ENCODE data around the gene CEBPZOS. TPM values are rescaled to one million over a fixed set of nuclear protein-coding genes. Genes with fewer than 3 reads are reported as not detected.
A peak's percentile ranks its signal among the peaks of the same experiment; 100 is the strongest.
"Not testable (repeated sequence)": the region's sequence is repeated elsewhere in the genome, so short reads cannot be mapped to it uniquely, and the experiment has no call there.

CEBPZOS gene
- total and polyA plus RNA-seq, 7 experiments from 2014 or later = 26.9 to 58.8 (median 40.7) TPM

DNA sequence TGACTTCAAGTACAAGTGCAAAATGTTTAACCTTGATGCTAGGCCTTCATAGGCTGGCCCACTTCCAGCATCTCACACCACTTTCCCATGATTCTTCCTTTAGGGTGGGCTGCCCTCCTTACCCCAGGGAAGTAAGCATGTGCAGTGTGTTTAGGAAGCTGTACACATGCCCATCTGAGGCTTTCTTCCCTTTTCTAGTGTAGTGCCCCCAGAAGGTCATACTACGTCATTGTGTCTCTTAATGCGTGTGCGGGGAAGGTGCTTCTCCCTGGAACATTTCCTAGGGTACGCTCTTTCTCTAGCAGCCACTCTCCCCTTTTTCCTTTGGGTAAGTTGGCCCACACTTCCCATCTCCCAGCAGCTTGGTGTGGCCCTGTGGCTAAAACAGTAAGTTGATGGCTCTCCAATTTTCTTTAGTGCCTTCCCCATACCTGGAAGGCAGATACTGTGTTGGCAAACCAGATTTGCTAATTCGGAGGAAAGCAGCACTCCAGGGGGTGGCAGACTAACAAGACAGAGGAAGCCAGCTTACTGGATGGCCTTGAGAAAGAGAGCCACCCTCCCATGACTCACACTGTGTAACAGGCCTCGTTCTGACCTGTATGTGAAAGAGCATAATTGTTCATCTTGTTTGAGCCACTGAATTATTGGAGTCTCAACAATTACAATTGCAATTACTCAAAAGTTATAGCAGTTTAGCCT lies 6.7 kb upstream of the CEBPZOS start:
- no peak overlapping the region for H3K27ac Mint-ChIP-seq

GRCh38 chr2:37190290-37190689 lies 6.0 kb upstream of the CEBPZOS start:
- Mint-ChIP-seq H3K36me3 (peaks cover 0 to 2% (median 0%) of the 10 kb centered on the region in 5 donors), H3K27ac (peak overlapping the region in 1 of 9 donors; percentile 1), H3K27me3 (peaks cover 0 to 22% (median 5%) of the 10 kb centered on the region in 5 donors), H3K9me3 (no peaks in the 10 kb centered on the region), H3K4me3 (no peak overlapping the region), H3K4me1 (peaks cover 0 to 2% (median 0%) of the 10 kb centered on the region in 7 donors)
- H3K27ac ChIP-seq (ENCODE audit: low read depth, low read length) = no peak overlapping the region
- ChIA-PET POLR2A (no interaction called here), CTCF (interaction anchor here (0.8 to 1.1 kb wide), 2 partner anchors 13 to 23 kb away, joined by 3 read pairs; no protein-coding TSS in a partner anchor)
- H3K36me3 ChIP-seq (ENCODE audit: control insufficient read depth in 2 of 3, insufficient read depth in 3 of 3, low read length in 3 of 3) = no peaks in the 10 kb centered on the region
- intact Hi-C loops (cut with micrococcal nuclease) = no loop called here
- H3K9me3 ChIP-seq (ENCODE audit: control insufficient read depth in 2 of 3, low read length in 3 of 3) = no peaks in the 10 kb centered on the region
- ATAC-seq (no peak), DNase-seq (no peak)
- H3K27me3 ChIP-seq (ENCODE audit: control insufficient read depth in 2 of 2, insufficient read depth in 2 of 2, low read length in 2 of 2) = no peaks in the 10 kb centered on the region
- no peak overlapping the region for H3K4me3 ChIP-seq (ENCODE audit: low read length)
- H3K4me1 ChIP-seq (ENCODE audit: control insufficient read depth in 2 of 2, insufficient read depth in 2 of 2, low read length in 2 of 2) = no peaks in the 10 kb centered on the region

More for the DNA sequence above, 6.7 kb upstream of the CEBPZOS start:
- intact Hi-C loops (cut with micrococcal nuclease) = no loop called here
- no peaks in the 10 kb centered on the region for H3K4me1 ChIP-seq (ENCODE audit: control insufficient read depth in 2 of 2, insufficient read depth in 2 of 2, low read length in 2 of 2)
- no peaks in the 10 kb centered on the region for H3K36me3 Mint-ChIP-seq
- H3K27me3 ChIP-seq (ENCODE audit: control insufficient read depth in 2 of 2, insufficient read depth in 2 of 2, low read length in 2 of 2) = no peaks in the 10 kb centered on the region
- peak; percentile 80 for ATAC-seq
- H3K27ac ChIP-seq (ENCODE audit: low read depth, low read length) = no peak overlapping the region
- peaks cover 0 to 25% (median 5%) of the 10 kb centered on the region in 5 donors for H3K27me3 Mint-ChIP-seq
- H3K4me3 ChIP-seq (ENCODE audit: low read length) = no peak overlapping the region
- H3K9me3 Mint-ChIP-seq = no peaks in the 10 kb centered on the region
- no peak for DNase-seq
- ChIA-PET CTCF (interaction anchor here (0.6 to 1.1 kb wide), 2 partner anchors 22 to 99 kb away, joined by 3 read pairs; no protein-coding TSS in a partner anchor), POLR2A (interaction anchor here (1.0 kb wide), 1 partner anchor 42 kb away, joined by 3 read pairs; the partner anchor contains the start of genes CEBPZ and NDUFAF7)
- no peaks in the 10 kb centered on the region for H3K36me3 ChIP-seq (ENCODE audit: control insufficient read depth in 2 of 3, insufficient read depth in 3 of 3, low read length in 3 of 3)
- H3K9me3 ChIP-seq (ENCODE audit: control insufficient read depth in 2 of 3, low read length in 3 of 3) = no peaks in the 10 kb centered on the region
- no peak overlapping the region for H3K4me3 Mint-ChIP-seq
- peaks cover 0 to 2% (median 0%) of the 10 kb centered on the region in 7 donors for H3K4me1 Mint-ChIP-seq

DNA sequence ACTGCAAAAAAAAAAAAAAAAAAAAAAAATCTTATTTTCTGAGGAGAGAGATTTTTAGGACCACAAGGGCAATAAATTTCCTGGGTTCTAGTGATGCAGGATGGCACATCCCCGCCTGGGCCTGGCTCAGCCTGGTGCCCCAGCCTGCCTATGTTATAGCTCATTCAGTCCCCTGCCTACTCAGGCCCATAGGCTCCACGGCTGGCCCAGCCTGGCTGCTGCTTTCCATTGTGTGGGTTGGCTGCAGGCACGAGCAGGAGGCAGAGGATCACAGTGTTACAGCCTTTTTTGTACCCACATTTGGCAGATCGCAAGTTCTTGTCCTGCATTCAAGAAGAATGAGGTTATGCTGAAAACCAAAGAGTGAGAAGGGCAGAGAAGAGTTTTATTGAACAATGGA lies 5.0 kb upstream of the CEBPZOS start:
- ChIA-PET CTCF (interaction anchor here (0.8 kb wide), 1 partner anchor 12 kb away, joined by 3 read pairs; no protein-coding TSS in a partner anchor), POLR2A (no interaction called here)
- no peaks in the 10 kb centered on the region for H3K27me3 ChIP-seq (ENCODE audit: control insufficient read depth in 2 of 2, insufficient read depth in 2 of 2, low read length in 2 of 2)
- intact Hi-C loops (cut with micrococcal nuclease) = no loop called here
- no peak overlapping the region for H3K27ac ChIP-seq (ENCODE audit: low read depth, low read length)
- Mint-ChIP-seq H3K4me3 (no peak overlapping the region), H3K9me3 (peaks cover 0 to 2% (median 0%) of the 10 kb centered on the region in 11 donors), H3K36me3 (peaks cover 0 to 3% (median 1%) of the 10 kb centered on the region in 5 donors), H3K4me1 (peaks cover 0 to 3% (median 2%) of the 10 kb centered on the region in 7 donors), H3K27ac (no peak overlapping the region), H3K27me3 (peaks cover 0 to 18% (median 5%) of the 10 kb centered on the region in 5 donors)
- DNase-seq (no peak), ATAC-seq (no peak)
- H3K36me3 ChIP-seq (ENCODE audit: control insufficient read depth in 2 of 3, insufficient read depth in 3 of 3, low read length in 3 of 3) = no peaks in the 10 kb centered on the region
- H3K4me3 ChIP-seq (ENCODE audit: low read length) = no peak overlapping the region
- H3K4me1 ChIP-seq (ENCODE audit: control insufficient read depth in 2 of 2, insufficient read depth in 2 of 2, low read length in 2 of 2) = no peaks in the 10 kb centered on the region
- H3K9me3 ChIP-seq (ENCODE audit: control insufficient read depth in 2 of 3, low read length in 3 of 3) = no peaks in the 10 kb centered on the region

DNA sequence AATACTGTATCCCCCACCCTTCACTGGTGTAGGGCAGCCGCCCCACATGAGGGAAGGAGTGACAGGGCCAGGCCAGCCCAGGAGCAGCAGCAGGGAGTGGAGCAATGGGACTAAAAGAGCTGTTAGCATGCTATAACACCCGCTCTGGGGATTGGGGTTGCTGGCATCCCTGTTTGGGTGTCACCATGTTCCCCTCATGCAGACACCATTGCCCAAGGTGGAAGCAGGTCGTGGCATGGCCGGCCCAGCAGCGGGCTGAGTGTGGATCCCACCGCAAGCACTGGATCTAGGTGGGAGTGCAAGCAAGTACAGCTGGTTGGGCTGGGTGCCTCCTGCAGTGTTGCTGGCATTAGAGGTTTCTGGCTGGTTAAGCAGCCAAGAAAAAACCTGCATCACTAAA lies 4.5 kb upstream of the CEBPZOS start:
- no peaks in the 10 kb centered on the region for H3K9me3 ChIP-seq (ENCODE audit: control insufficient read depth in 2 of 3, low read length in 3 of 3)
- H3K36me3 Mint-ChIP-seq = peaks cover 0 to 5% (median 3%) of the 10 kb centered on the region in 5 donors
- DNase-seq = no peak
- no peak overlapping the region for H3K27ac Mint-ChIP-seq
- peaks cover 0 to 14% (median 5%) of the 10 kb centered on the region in 5 donors for H3K27me3 Mint-ChIP-seq
- H3K27me3 ChIP-seq (ENCODE audit: control insufficient read depth in 2 of 2, insufficient read depth in 2 of 2, low read length in 2 of 2) = no peaks in the 10 kb centered on the region
- H3K36me3 ChIP-seq (ENCODE audit: control insufficient read depth in 2 of 3, insufficient read depth in 3 of 3, low read length in 3 of 3) = peaks cover 0 to 4% (median 0%) of the 10 kb centered on the region in 3 experiments
- H3K9me3 Mint-ChIP-seq = peaks cover 0 to 4% (median 0%) of the 10 kb centered on the region in 11 donors
- H3K4me1 ChIP-seq (ENCODE audit: control insufficient read depth in 2 of 2, insufficient read depth in 2 of 2, low read length in 2 of 2) = no peaks in the 10 kb centered on the region
- no peak overlapping the region for H3K4me3 ChIP-seq (ENCODE audit: low read length)
- ChIA-PET POLR2A (no interaction called here), CTCF (no interaction called here)
- intact Hi-C loops (cut with micrococcal nuclease) = no loop called here
- peaks cover 0 to 6% (median 4%) of the 10 kb centered on the region in 7 donors for H3K4me1 Mint-ChIP-seq
- no peak for ATAC-seq
- no peak overlapping the region for H3K27ac ChIP-seq (ENCODE audit: low read depth, low read length)
- H3K4me3 Mint-ChIP-seq = no peak overlapping the region

DNA sequence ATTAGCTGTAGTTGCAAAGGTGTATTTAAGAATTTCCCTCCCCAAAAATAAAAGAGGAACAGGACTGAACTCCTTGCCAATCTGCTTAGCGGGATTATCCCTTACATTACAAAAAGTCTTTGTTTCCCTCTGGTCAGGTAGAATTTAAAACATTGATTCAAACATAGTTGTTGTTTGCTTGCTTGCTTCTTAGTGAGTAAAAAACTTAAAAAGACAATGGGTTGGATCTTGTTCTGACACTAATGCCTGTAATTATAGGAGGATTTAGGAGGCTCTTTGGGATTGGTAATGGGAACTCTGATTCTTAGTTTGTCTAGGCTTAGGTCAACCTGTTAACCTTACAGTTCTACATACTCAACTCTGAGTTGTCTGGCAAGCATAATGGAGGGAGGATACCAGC lies 3.7 kb upstream of the CEBPZOS start:
- H3K27me3 ChIP-seq (ENCODE audit: control insufficient read depth in 2 of 2, insufficient read depth in 2 of 2, low read length in 2 of 2) = no peaks in the 10 kb centered on the region
- Mint-ChIP-seq H3K4me3 (no peak overlapping the region), H3K9me3 (peaks cover 0 to 4% (median 0%) of the 10 kb centered on the region in 11 donors), H3K27me3 (peaks cover 0 to 10% (median 5%) of the 10 kb centered on the region in 5 donors), H3K36me3 (peaks cover 0 to 5% (median 3%) of the 10 kb centered on the region in 5 donors), H3K27ac (no peak overlapping the region), H3K4me1 (peaks cover 5 to 14% (median 10%) of the 10 kb centered on the region in 7 donors)
- intact Hi-C loops (cut with micrococcal nuclease) = no loop called here
- H3K4me1 ChIP-seq (ENCODE audit: control insufficient read depth in 2 of 2, insufficient read depth in 2 of 2, low read length in 2 of 2) = peaks cover 5 to 6% of the 10 kb centered on the region in 2 donors
- ATAC-seq (no peak), DNase-seq (no peak)
- H3K36me3 ChIP-seq (ENCODE audit: control insufficient read depth in 2 of 3, insufficient read depth in 3 of 3, low read length in 3 of 3) = peaks cover 0 to 5% (median 0%) of the 10 kb centered on the region in 3 experiments
- POLR2A ChIA-PET = no interaction called here
- H3K4me3 ChIP-seq (ENCODE audit: low read length) = no peak overlapping the region
- no peaks in the 10 kb centered on the region for H3K9me3 ChIP-seq (ENCODE audit: control insufficient read depth in 2 of 3, low read length in 3 of 3)
- no peak overlapping the region for H3K27ac ChIP-seq (ENCODE audit: low read depth, low read length)
- CTCF ChIA-PET = no interaction called here

DNA sequence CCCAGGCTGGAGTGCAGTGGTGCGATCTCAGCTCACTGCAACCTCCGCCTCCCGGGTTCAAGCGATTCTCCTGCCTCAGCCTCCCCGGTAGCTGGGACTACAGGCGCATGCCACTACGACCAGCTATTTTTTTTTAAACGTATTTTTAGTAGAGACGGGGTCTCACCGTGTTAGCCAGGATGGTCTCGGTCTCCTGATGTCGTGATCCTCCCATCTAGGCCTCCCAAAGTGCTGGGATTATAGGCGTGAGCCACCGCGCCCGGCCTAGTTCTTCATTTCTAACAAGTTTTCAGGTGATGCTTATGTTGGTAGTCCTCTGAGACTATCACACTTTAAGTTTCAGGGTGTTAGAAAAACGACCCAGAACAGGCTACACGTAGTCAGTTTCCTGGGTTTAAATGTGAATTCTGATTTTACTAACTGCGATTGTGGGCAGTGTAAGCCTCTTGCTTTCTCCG lies 405 bp upstream of the CEBPZOS start:
- peak overlapping the region; percentile 93 to 100 (median 99) for H3K4me3 Mint-ChIP-seq
- peaks cover 0 to 11% (median 0%) of the 10 kb centered on the region in 3 experiments for H3K36me3 ChIP-seq (ENCODE audit: control insufficient read depth in 2 of 3, insufficient read depth in 3 of 3, low read length in 3 of 3)
- H3K36me3 Mint-ChIP-seq = peaks cover 0 to 11% (median 4%) of the 10 kb centered on the region in 5 donors
- H3K27me3 ChIP-seq (ENCODE audit: control insufficient read depth in 2 of 2, insufficient read depth in 2 of 2, low read length in 2 of 2); H3K27me3 Mint-ChIP-seq; H3K9me3 ChIP-seq (ENCODE audit: control insufficient read depth in 2 of 3, low read length in 3 of 3); DNase-seq; ATAC-seq; H3K9me3 Mint-ChIP-seq; CTCF ChIA-PET: not testable (repeated sequence)
- H3K4me1 ChIP-seq (ENCODE audit: control insufficient read depth in 2 of 2, insufficient read depth in 2 of 2, low read length in 2 of 2) = peaks cover 10 to 15% of the 10 kb centered on the region in 2 donors
- H3K27ac Mint-ChIP-seq = peak overlapping the region; percentile 93 to 99 (median 99)
- H3K4me1 Mint-ChIP-seq = peaks cover 14 to 43% (median 30%) of the 10 kb centered on the region in 7 donors
- intact Hi-C loops (cut with micrococcal nuclease) = loop anchor here (1.0 to 2.0 kb wide), 8 partner anchors 35 to 230 kb away; partner anchors contain the start of genes CEBPZ (in 2 of the 2), NDUFAF7 (in 2 of the 2), STRN (in 2 of the 2) and EIF2AK2 (in 1 of the 2)
- POLR2A ChIA-PET = interaction anchor here (0.8 to 1.3 kb wide), 3 partner anchors 11 to 111 kb away, joined by 4 to 10 read pairs (median 4); partner anchors contain the start of gene GPATCH11
- H3K27ac ChIP-seq (ENCODE audit: low read depth, low read length) = peak overlapping the region; percentile 82
- peak overlapping the region; percentile 90 for H3K4me3 ChIP-seq (ENCODE audit: low read length)
